Measurements from ENCODE around the gene ATP6V0D1. TPM values are rescaled to one million over a fixed set of nuclear protein-coding genes. Genes with fewer than 3 reads are reported as not detected.

Gene ATP6V0D1
- polyA plus RNA-seq, 4 donors = 98.8 to 158 (median 137) TPM

- FAIRE-seq = no peak
- Histone ChIP-seq H3K4me1 (ENCODE audit: control insufficient read depth in 3 of 3, insufficient read depth in 2 of 3, low read depth in 1 of 3, low read length in 2 of 3) (peaks cover 0 to 9% (median 0%) of the 10 kb centered on the region in 3 donors), H3K9me3 (ENCODE audit: control insufficient read depth in 2 of 2, insufficient read depth in 1 of 2, low read depth in 1 of 2, low read length in 1 of 2) (no peaks in the 10 kb centered on the region), H3K36me3 (ENCODE audit: control insufficient read depth in 3 of 3, insufficient read depth in 2 of 3, low read depth in 1 of 3, low read length in 3 of 3) (peaks cover 0 to 4% (median 0%) of the 10 kb centered on the region in 3 donors), H3K27ac (ENCODE audit: low read depth in 1 of 3, low read length in 2 of 3) (no peak overlapping the region), H3K4me3 (ENCODE audit: low read depth in 1 of 3, low read length in 3 of 3) (no peak overlapping the region), H3K27me3 (ENCODE audit: control insufficient read depth in 3 of 3, insufficient read depth in 3 of 3, low read length in 3 of 3) (no peaks in the 10 kb centered on the region)
- WGBS, 3 donors = 47 to 60% (median 56%) methylated on average over 2 of the region's 2 CpGs
- no peak for DNase-seq
Observed at GRCh38 chr16:67412294-67412693, 68.7 kb downstream of the ATP6V0D1 start.

- DNase-seq = no peak
Observed at GRCh38 chr16:67411339-67411738, 69.6 kb downstream of the ATP6V0D1 start.

GRCh38 chr16:67409631-67410030, 71.3 kb downstream of the ATP6V0D1 start:
- peaks cover 0 to 7% (median 0%) of the 10 kb centered on the region in 3 donors for H3K36me3 ChIP-seq (ENCODE audit: control insufficient read depth in 3 of 3, insufficient read depth in 2 of 3, low read depth in 1 of 3, low read length in 3 of 3)
- DNase-seq = no peak

More at GRCh38 chr16:67411339-67411738, 69.6 kb downstream of the ATP6V0D1 start:
- FAIRE-seq = no peak
- Histone ChIP-seq H3K36me3 (ENCODE audit: control insufficient read depth in 3 of 3, insufficient read depth in 2 of 3, low read depth in 1 of 3, low read length in 3 of 3) (peaks cover 0 to 4% (median 0%) of the 10 kb centered on the region in 3 donors), H3K4me1 (ENCODE audit: control insufficient read depth in 3 of 3, insufficient read depth in 2 of 3, low read depth in 1 of 3, low read length in 2 of 3) (peaks cover 0 to 6% (median 0%) of the 10 kb centered on the region in 3 donors), H3K4me3 (ENCODE audit: low read depth in 1 of 3, low read length in 3 of 3) (no peak overlapping the region), H3K9me3 (ENCODE audit: control insufficient read depth in 2 of 2, insufficient read depth in 1 of 2, low read depth in 1 of 2, low read length in 1 of 2) (no peaks in the 10 kb centered on the region), H3K27ac (ENCODE audit: low read depth in 1 of 3, low read length in 2 of 3) (no peak overlapping the region), H3K27me3 (ENCODE audit: control insufficient read depth in 3 of 3, insufficient read depth in 3 of 3, low read length in 3 of 3) (no peaks in the 10 kb centered on the region)
- 63 to 82% (median 72%) methylated on average over 3 of the region's 3 CpGs for WGBS, 3 donors

GRCh38 chr16:67407788-67408452, 73.0 kb downstream of the ATP6V0D1 start:
- Histone ChIP-seq H3K27me3 (ENCODE audit: control insufficient read depth in 3 of 3, insufficient read depth in 3 of 3, low read length in 3 of 3) (no peaks in the 10 kb centered on the region), H3K36me3 (ENCODE audit: control insufficient read depth in 3 of 3, insufficient read depth in 2 of 3, low read depth in 1 of 3, low read length in 3 of 3) (peaks cover 0 to 12% (median 0%) of the 10 kb centered on the region in 3 donors), H3K27ac (ENCODE audit: low read depth in 1 of 3, low read length in 2 of 3) (no peak overlapping the region), H3K4me1 (ENCODE audit: control insufficient read depth in 3 of 3, insufficient read depth in 2 of 3, low read depth in 1 of 3, low read length in 2 of 3) (peaks cover 0 to 14% (median 3%) of the 10 kb centered on the region in 3 donors), H3K9me3 (ENCODE audit: control insufficient read depth in 2 of 2, insufficient read depth in 1 of 2, low read depth in 1 of 2, low read length in 1 of 2) (no peaks in the 10 kb centered on the region), H3K4me3 (ENCODE audit: low read depth in 1 of 3, low read length in 3 of 3) (no peak overlapping the region)
- FAIRE-seq (no peak), DNase-seq (no peak)
- 73 to 82% (median 80%) methylated on average over 6 of the region's 6 CpGs for WGBS, 3 donors

More at GRCh38 chr16:67409631-67410030, 71.3 kb downstream of the ATP6V0D1 start:
- no peaks in the 10 kb centered on the region for H3K9me3 ChIP-seq (ENCODE audit: control insufficient read depth in 2 of 2, insufficient read depth in 1 of 2, low read depth in 1 of 2, low read length in 1 of 2)
- WGBS, 3 donors = 86 to 89% (median 88%) methylated on average over 9 of the region's 9 CpGs
- no peak for FAIRE-seq
- H3K4me3 ChIP-seq (ENCODE audit: low read depth in 1 of 3, low read length in 3 of 3) = no peak overlapping the region
- peaks cover 0 to 4% (median 0%) of the 10 kb centered on the region in 3 donors for H3K4me1 ChIP-seq (ENCODE audit: control insufficient read depth in 3 of 3, insufficient read depth in 2 of 3, low read depth in 1 of 3, low read length in 2 of 3)
- no peak overlapping the region for H3K27ac ChIP-seq (ENCODE audit: low read depth in 1 of 3, low read length in 2 of 3)
- H3K27me3 ChIP-seq (ENCODE audit: control insufficient read depth in 3 of 3, insufficient read depth in 3 of 3, low read length in 3 of 3) = no peaks in the 10 kb centered on the region

GRCh38 chr16:67407176-67407787, 73.7 kb downstream of the ATP6V0D1 start:
- WGBS, 3 donors = 87 to 96% (median 89%) methylated on average over 7 of the region's 7 CpGs
- no peak overlapping the region for H3K27ac ChIP-seq (ENCODE audit: low read depth in 1 of 3, low read length in 2 of 3)
- H3K4me3 ChIP-seq (ENCODE audit: low read depth in 1 of 3, low read length in 3 of 3) = no peak overlapping the region
- no peak for FAIRE-seq
- H3K36me3 ChIP-seq (ENCODE audit: control insufficient read depth in 3 of 3, insufficient read depth in 2 of 3, low read depth in 1 of 3, low read length in 3 of 3) = peaks cover 0 to 12% (median 0%) of the 10 kb centered on the region in 3 donors
- no peaks in the 10 kb centered on the region for H3K9me3 ChIP-seq (ENCODE audit: control insufficient read depth in 2 of 2, insufficient read depth in 1 of 2, low read depth in 1 of 2, low read length in 1 of 2)
- H3K4me1 ChIP-seq (ENCODE audit: control insufficient read depth in 3 of 3, insufficient read depth in 2 of 3, low read depth in 1 of 3, low read length in 2 of 3) = peaks cover 0 to 14% (median 3%) of the 10 kb centered on the region in 3 donors
- DNase-seq = no peak
- no peaks in the 10 kb centered on the region for H3K27me3 ChIP-seq (ENCODE audit: control insufficient read depth in 3 of 3, insufficient read depth in 3 of 3, low read length in 3 of 3)

GRCh38 chr16:67406111-67406971, 74.6 kb downstream of the ATP6V0D1 start:
- WGBS, 3 donors = 73 to 92% (median 76%) methylated on average over 18 of the region's 18 CpGs

GRCh38 chr16:67405336-67405735, 75.6 kb downstream of the ATP6V0D1 start:
- Histone ChIP-seq H3K36me3 (ENCODE audit: control insufficient read depth in 3 of 3, insufficient read depth in 2 of 3, low read depth in 1 of 3, low read length in 3 of 3) (peaks cover 0 to 15% (median 0%) of the 10 kb centered on the region in 3 donors), H3K4me1 (ENCODE audit: control insufficient read depth in 3 of 3, insufficient read depth in 2 of 3, low read depth in 1 of 3, low read length in 2 of 3) (peaks cover 0 to 14% (median 3%) of the 10 kb centered on the region in 3 donors), H3K27ac (ENCODE audit: low read depth in 1 of 3, low read length in 2 of 3) (peak overlapping the region in 1 of 3 donors; percentile 69), H3K27me3 (ENCODE audit: control insufficient read depth in 3 of 3, insufficient read depth in 3 of 3, low read length in 3 of 3) (no peaks in the 10 kb centered on the region), H3K9me3 (ENCODE audit: control insufficient read depth in 2 of 2, insufficient read depth in 1 of 2, low read depth in 1 of 2, low read length in 1 of 2) (no peaks in the 10 kb centered on the region), H3K4me3 (ENCODE audit: low read depth in 1 of 3, low read length in 3 of 3) (no peak overlapping the region)
- WGBS, 3 donors = 80 to 88% (median 88%) methylated on average over 8 of the region's 8 CpGs
- no peak for DNase-seq
- no peak for FAIRE-seq

More at GRCh38 chr16:67406111-67406971, 74.6 kb downstream of the ATP6V0D1 start:
- FAIRE-seq = no peak
- Histone ChIP-seq H3K27me3 (ENCODE audit: control insufficient read depth in 3 of 3, insufficient read depth in 3 of 3, low read length in 3 of 3) (no peaks in the 10 kb centered on the region), H3K9me3 (ENCODE audit: control insufficient read depth in 2 of 2, insufficient read depth in 1 of 2, low read depth in 1 of 2, low read length in 1 of 2) (no peaks in the 10 kb centered on the region), H3K4me1 (ENCODE audit: control insufficient read depth in 3 of 3, insufficient read depth in 2 of 3, low read depth in 1 of 3, low read length in 2 of 3) (peaks cover 0 to 14% (median 3%) of the 10 kb centered on the region in 3 donors), H3K27ac (ENCODE audit: low read depth in 1 of 3, low read length in 2 of 3) (no peak overlapping the region), H3K4me3 (ENCODE audit: low read depth in 1 of 3, low read length in 3 of 3) (no peak overlapping the region), H3K36me3 (ENCODE audit: control insufficient read depth in 3 of 3, insufficient read depth in 2 of 3, low read depth in 1 of 3, low read length in 3 of 3) (peaks cover 0 to 15% (median 0%) of the 10 kb centered on the region in 3 donors)
- no peak for DNase-seq

GRCh38 chr16:67404740-67405226, 76.2 kb downstream of the ATP6V0D1 start:
- no peak for FAIRE-seq
- peaks cover 0 to 15% (median 0%) of the 10 kb centered on the region in 3 donors for H3K36me3 ChIP-seq (ENCODE audit: control insufficient read depth in 3 of 3, insufficient read depth in 2 of 3, low read depth in 1 of 3, low read length in 3 of 3)

More at GRCh38 chr16:67404740-67405226, 76.2 kb downstream of the ATP6V0D1 start:
- DNase-seq = peak; percentile 95 to 96
- WGBS, 3 donors = 45 to 68% (median 57%) methylated on average over 5 of the region's 5 CpGs
- no peaks in the 10 kb centered on the region for H3K9me3 ChIP-seq (ENCODE audit: control insufficient read depth in 2 of 2, insufficient read depth in 1 of 2, low read depth in 1 of 2, low read length in 1 of 2)
- peak overlapping the region in 2 of 3 donors; percentile 72 to 74 for H3K27ac ChIP-seq (ENCODE audit: low read depth in 1 of 3, low read length in 2 of 3)
- no peak overlapping the region for H3K4me3 ChIP-seq (ENCODE audit: low read depth in 1 of 3, low read length in 3 of 3)
- H3K4me1 ChIP-seq (ENCODE audit: control insufficient read depth in 3 of 3, insufficient read depth in 2 of 3, low read depth in 1 of 3, low read length in 2 of 3) = peaks cover 0 to 15% (median 3%) of the 10 kb centered on the region in 3 donors
- H3K27me3 ChIP-seq (ENCODE audit: control insufficient read depth in 3 of 3, insufficient read depth in 3 of 3, low read length in 3 of 3) = no peaks in the 10 kb centered on the region

All from small intestine (tissue), 7 donors.